Endothelial cell of umbilical vein (primary cell): ENCODE results near the gene MAP2K5. TPM values are rescaled to one million over a fixed set of nuclear protein-coding genes. Genes with fewer than 3 reads are reported as not detected.
A peak's percentile ranks its signal among the peaks of the same experiment; 100 is the strongest.

Source experiments
- BruUV-seq: library from RNA; stranded (reverse); fragments of 400-500 nt; replicated peaks from 2 replicates; lab custom pipeline; 2021; lab: Mats Ljungman, UMichigan
- CTCF ChIA-PET: fragments of 300-600, 350-600 bp; sonication (Branson Sonifier 250); formaldehyde crosslinking; loops from one replicate; lab custom pipeline; 2021; ENCODE audit warnings: antibody characterized with exemption, inconsistent platforms; lab: Charles Lee
- POLR2A ChIA-PET: fragments of 300-600, 350-600 bp; sonication (Branson Sonifier 250); formaldehyde crosslinking; loops from one replicate; lab custom pipeline; 2021; ENCODE audit warnings: antibody characterized with exemption, inconsistent platforms; lab: Charles Lee
- DNase-seq: peaks from one replicate; pipeline ENCODE4 v3.0.0-alpha.2; 2011; ENCODE audit warnings: low read depth, low spot score
- FAIRE-seq: peaks from 2 replicates; lab custom pipeline; 2011; peaks lifted over from hg19 to GRCh38; lab: Jason Lieb, UNC
- H2AFZ ChIP-seq: 2 replicates; pipeline ENCODE4 v1.6.0; 2012; ENCODE audit warnings: low read depth, low read length, control low read depth, inconsistent platforms
- H3K27ac ChIP-seq: 2 replicates; pipeline ENCODE4 v1.5.1; 2011; ENCODE audit warnings: low read depth, mild to moderate bottlenecking, control low read depth, low read length, moderate library complexity; ENCODE audit not compliant: insufficient read depth
- H3K27me3 ChIP-seq, 2 experiments: 2 replicates each; pipeline versions ENCODE4 v1.6.0 to v1.6.1; 2011; ENCODE audit warnings: low read length in 2 of 2, mixed read lengths in 1 of 2; ENCODE audit not compliant: control insufficient read depth in 2 of 2, insufficient read depth in 2 of 2
- H3K36me3 ChIP-seq, 2 experiments: 2 replicates in 1 of 2; 3 replicates in 1 of 2; pipeline ENCODE4 v1.5.1; 2011; ENCODE audit warnings: low read length in 2 of 2, mild to moderate bottlenecking in 1 of 2, moderate library complexity in 1 of 2; ENCODE audit not compliant: control insufficient read depth in 2 of 2, insufficient read depth in 2 of 2; ENCODE audit errors: extremely low read depth in 1 of 2
- H3K4me1 ChIP-seq: 3 replicates; pipeline ENCODE4 v1.5.1; 2011; ENCODE audit warnings: mild to moderate bottlenecking, low read length; ENCODE audit not compliant: control insufficient read depth, insufficient read depth; ENCODE audit errors: extremely low read depth
- H3K4me2 ChIP-seq: 2 replicates; pipeline ENCODE4 v1.6.1; 2011; ENCODE audit warnings: low read length, control low read depth, mixed read lengths; ENCODE audit not compliant: insufficient read depth
- H3K4me3 ChIP-seq, 3 experiments: fragments of 200-600 bp in 1 of 3; sonication (generic), shearing (Covaris generic) in 1 of 3; replicated peaks in 1 of 3; 2 replicates each; pipeline ENCODE4 v1.5.1; 2011 to 2016; ENCODE audit warnings: control low read depth in 3 of 3, low read length in 3 of 3, mild to moderate bottlenecking in 2 of 3, inconsistent platforms in 1 of 3, low read depth in 1 of 3, moderate library complexity in 1 of 3; ENCODE audit not compliant: insufficient read depth in 1 of 3
- H3K79me2 ChIP-seq: 2 replicates; pipeline ENCODE4 v1.6.0; 2012; ENCODE audit warnings: low read length, inconsistent platforms; ENCODE audit not compliant: control insufficient read depth, insufficient read depth
- H3K9ac ChIP-seq: replicated peaks from 2 replicates; pipeline ENCODE3; 2011; ENCODE audit warnings: low read length, control low read depth; ENCODE audit not compliant: insufficient read depth; ENCODE audit errors: extremely low read depth
- H3K9me1 ChIP-seq: replicated peaks from 3 replicates; pipeline ENCODE4 v1.6.0; 2011; ENCODE audit warnings: mild to moderate bottlenecking, low read length; ENCODE audit not compliant: control insufficient read depth, insufficient read depth; ENCODE audit errors: extremely low read depth
- H3K9me3 ChIP-seq: replicated peaks from 2 replicates; pipeline ENCODE4 v1.5.1; 2012; ENCODE audit warnings: low read length, inconsistent platforms; ENCODE audit not compliant: control insufficient read depth, insufficient read depth
- H4K20me1 ChIP-seq: replicated peaks from 2 replicates; pipeline ENCODE3; 2011; ENCODE audit warnings: mild to moderate bottlenecking, low read length; ENCODE audit not compliant: control insufficient read depth, insufficient read depth; ENCODE audit errors: extremely low read depth
- EZH2 ChIP-seq: IDR thresholded peaks from 2 replicates; pipeline ENCODE4 v1.6.1; 2012; ENCODE audit warnings: borderline replicate concordance, low read depth, mild to moderate bottlenecking, moderate library complexity, low read length, inconsistent platforms; ENCODE audit not compliant: severe bottlenecking
- FOS ChIP-seq: IDR thresholded peaks from 2 replicates; pipeline ENCODE4 v1.6.1; 2011; ENCODE audit warnings: mild to moderate bottlenecking, low read length, moderate library complexity, borderline replicate concordance; ENCODE audit not compliant: insufficient read depth
- JUN ChIP-seq: IDR thresholded peaks from 2 replicates; pipeline ENCODE4 v1.6.1; 2011; ENCODE audit warnings: borderline replicate concordance, low read depth; ENCODE audit not compliant: insufficient read length, insufficient read depth
- MAX ChIP-seq: IDR thresholded peaks from 2 replicates; pipeline ENCODE4 v1.6.1; 2011; ENCODE audit not compliant: insufficient read depth, insufficient read length
- POLR2A ChIP-seq: IDR thresholded peaks from 2 replicates; pipeline ENCODE4 v1.6.1; 2012; ENCODE audit warnings: low read depth, mild to moderate bottlenecking, control low read depth, low read length
- POLR2AphosphoS5 ChIP-seq: IDR thresholded peaks from 2 replicates; pipeline ENCODE4 v1.6.1; 2012; ENCODE audit warnings: low read depth, mild to moderate bottlenecking, control low read depth, low read length, moderate library complexity; ENCODE audit not compliant: insufficient read depth
- dilution Hi-C: fragments of 300-500 bp; cut with MboI; formaldehyde crosslinking; loops from one replicate; pipeline ENCODE4 v1.15.0; 2019; ENCODE audit warnings: low sequenced_read_pairs; ENCODE audit not compliant: extremely low pct_ligation_motif_present
- intact Hi-C: fragments of 100-400 bp; cut with micrococcal nuclease; formaldehyde crosslinking; loops from one replicate; pipeline ENCODE4 v1.10.0; 2022
- polyA plus RNA-seq, 4 experiments: library from polyadenylated mRNA; depleted of rRNA in 3 of 4; stranded (reverse) in 3 of 4; unstranded in 1 of 4; fragments of >200 nt; gene quantifications; 2 replicates each; pipeline versions ENCODE4 v1.2.1 to v1.2.3, GENCODE V29; 2011 to 2012; ENCODE audit warnings: missing spikeins in 1 of 4
- total RNA-seq: library from RNA; stranded (reverse); gene quantifications from 2 replicates; pipeline ENCODE4 v1.2.3, GENCODE V29; 2021
- TF ChIP-seq, protein P1 (sequence below), 2 donors: IDR thresholded peaks; 1 replicate in 1 of 2; 2 replicates in 1 of 2; pipeline ENCODE4 v1.5.1; 2011; ENCODE audit warnings: low read length in 2 of 2, mild to moderate bottlenecking in 2 of 2, moderate library complexity in 2 of 2, control low read depth in 1 of 2, inconsistent platforms in 1 of 2, low read depth in 1 of 2; ENCODE audit not compliant: insufficient read depth in 1 of 2; ENCODE audit errors: extremely low read depth in 1 of 2

MAP2K5 gene
- total and polyA plus RNA-seq, 2 donors (not counting 3 experiments of a cell fraction or from before 2014, with no cell fraction given), result 4.9 to 24.7 TPM

DNA sequence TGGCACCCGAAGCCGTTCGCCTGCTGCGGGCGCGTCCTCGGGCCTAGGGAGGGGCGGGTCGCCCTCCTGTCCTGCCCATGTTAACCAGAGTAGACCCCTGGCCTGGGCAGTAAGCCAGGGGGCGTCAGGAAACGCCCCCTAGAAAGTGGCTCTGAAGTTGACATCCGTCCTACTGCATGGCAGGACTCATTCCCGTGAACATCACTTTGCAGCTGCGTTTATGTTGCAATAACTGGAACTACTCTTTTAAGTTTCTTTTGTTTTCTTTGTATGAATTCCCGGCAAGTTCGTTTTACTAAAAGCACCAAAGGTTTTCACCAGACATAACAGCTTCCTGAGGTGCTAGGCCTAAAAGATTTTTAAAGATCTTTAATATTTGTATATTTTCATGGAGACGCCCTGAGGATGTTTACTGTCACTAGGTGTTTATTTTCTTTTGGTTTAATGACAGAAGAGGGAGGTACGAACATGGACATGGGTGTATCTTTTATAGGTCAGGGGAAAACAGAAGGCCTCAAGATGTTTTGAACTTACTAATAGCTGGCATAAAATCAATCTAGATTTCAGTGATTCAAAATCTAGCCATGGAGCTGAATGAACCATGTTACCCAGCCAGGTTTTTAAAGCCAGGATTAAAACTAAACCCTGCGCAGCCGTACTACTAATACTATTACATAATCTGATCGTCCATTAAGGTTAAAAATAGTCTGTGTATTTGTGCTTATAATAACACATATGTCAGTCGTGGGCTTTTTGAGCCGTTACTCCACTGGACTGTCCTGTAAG is 20.5 kb upstream of the MAP2K5 start:
- POLR2A ChIA-PET, result no interaction called here

More for the DNA sequence above, 20.5 kb upstream of the MAP2K5 start:
- Histone ChIP-seq H3K36me3 (no peaks in the 10 kb centered on the region), H4K20me1 (no peaks in the 10 kb centered on the region), H3K9ac (peak overlapping the region; percentile 87), H3K27me3 (no peaks in the 10 kb centered on the region), H3K4me2 (peak overlapping the region; percentile 98), H3K4me1 (peaks cover 17% of the 10 kb centered on the region), H3K4me3 (peak overlapping the region; percentile 77 to 95 (median 81)), H3K27ac (peak overlapping the region; percentile 63), H2AFZ (peak overlapping the region; percentile 79), H3K79me2 (peaks cover 27% of the 10 kb centered on the region), H3K9me3 (no peaks in the 10 kb centered on the region), H3K9me1 (no peaks in the 10 kb centered on the region)
- FAIRE-seq (peak; percentile 65), DNase-seq (peak; percentile 57)
- intact Hi-C loops, result loop anchor here (1.0 to 2.0 kb wide), 4 partner anchors 20 to 318 kb away; partner anchors contain the start of genes MAP2K5 and RNU6-1
- CTCF ChIA-PET, result interaction anchor here (1.6 to 2.3 kb wide), 5 partner anchors 20 to 314 kb away, joined by 4 to 8 read pairs (median 7); partner anchors contain the start of gene MAP2K5
- dilution Hi-C loops, result no loop called here
- BruUV-seq, result TSS peak; percentile 57
- TF ChIP-seq MAX (no peak), EZH2 (no peak), POLR2AphosphoS5 (no peak), POLR2A (no peak), JUN (no peak), FOS (no peak)
- TF ChIP-seq, protein P1, sequence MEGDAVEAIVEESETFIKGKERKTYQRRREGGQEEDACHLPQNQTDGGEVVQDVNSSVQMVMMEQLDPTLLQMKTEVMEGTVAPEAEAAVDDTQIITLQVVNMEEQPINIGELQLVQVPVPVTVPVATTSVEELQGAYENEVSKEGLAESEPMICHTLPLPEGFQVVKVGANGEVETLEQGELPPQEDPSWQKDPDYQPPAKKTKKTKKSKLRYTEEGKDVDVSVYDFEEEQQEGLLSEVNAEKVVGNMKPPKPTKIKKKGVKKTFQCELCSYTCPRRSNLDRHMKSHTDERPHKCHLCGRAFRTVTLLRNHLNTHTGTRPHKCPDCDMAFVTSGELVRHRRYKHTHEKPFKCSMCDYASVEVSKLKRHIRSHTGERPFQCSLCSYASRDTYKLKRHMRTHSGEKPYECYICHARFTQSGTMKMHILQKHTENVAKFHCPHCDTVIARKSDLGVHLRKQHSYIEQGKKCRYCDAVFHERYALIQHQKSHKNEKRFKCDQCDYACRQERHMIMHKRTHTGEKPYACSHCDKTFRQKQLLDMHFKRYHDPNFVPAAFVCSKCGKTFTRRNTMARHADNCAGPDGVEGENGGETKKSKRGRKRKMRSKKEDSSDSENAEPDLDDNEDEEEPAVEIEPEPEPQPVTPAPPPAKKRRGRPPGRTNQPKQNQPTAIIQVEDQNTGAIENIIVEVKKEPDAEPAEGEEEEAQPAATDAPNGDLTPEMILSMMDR (IDR thresholded peaks at IDR 0.05; ENCODE audit: extremely low read depth in 1 of 2, insufficient read depth in 1 of 2, low read depth in 1 of 2, low read length in 2 of 2), result no peak
